Sigmoid colon (tissue), 4 donors: Measurements from ENCODE around the gene DDX27.

Source experiments
- EP300 ChIP-seq, 4 donors: sonication (generic); formaldehyde crosslinking; IDR thresholded peaks; one replicate each; pipeline ENCODE4 v1.6.1; 2017; ENCODE audit warnings: antibody characterized with exemption in 4 of 4
- POLR2A ChIP-seq, 2 donors: fragments of 450-650 bp; IDR thresholded peaks; one replicate each; pipeline ENCODE4 v1.6.1; 2016; ENCODE audit warnings: antibody characterized with exemption in 2 of 2, mild to moderate bottlenecking in 2 of 2, moderate library complexity in 2 of 2
- POLR2AphosphoS5 ChIP-seq, 4 donors: sonication (generic); formaldehyde crosslinking; IDR thresholded peaks; one replicate each; pipeline ENCODE4 v1.6.1; 2017; ENCODE audit warnings: antibody characterized with exemption in 4 of 4
- TF ChIP-seq, protein P1 (sequence below), 4 experiments: fragments of 450-650 bp in 3 of 4; fragments of 200-600 bp in 1 of 4; IDR thresholded peaks; one replicate each; pipeline ENCODE4 v1.5.1; 2016 to 2019; ENCODE audit warnings: antibody characterized with exemption in 4 of 4, mild to moderate bottlenecking in 3 of 4, moderate library complexity in 2 of 4

DNA sequence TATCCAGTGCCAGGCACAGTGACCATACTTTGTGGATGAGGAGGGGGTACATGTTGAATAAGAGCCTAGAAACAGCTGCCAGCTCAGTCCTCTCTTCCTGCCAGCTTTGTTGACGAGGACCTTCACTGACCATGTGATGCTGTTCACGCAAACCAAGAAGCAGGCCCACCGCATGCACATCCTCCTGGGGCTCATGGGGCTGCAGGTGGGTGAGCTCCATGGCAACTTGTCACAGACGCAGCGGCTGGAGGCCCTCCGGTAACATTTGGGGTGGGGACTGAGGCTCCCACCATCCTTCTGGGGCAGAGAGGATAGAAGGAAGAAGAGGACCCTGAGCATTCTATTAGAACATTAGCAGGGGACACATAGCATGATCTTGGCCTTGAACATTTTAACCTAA is 15.6 kb downstream of the DDX27 start:
- TF ChIP-seq, protein P1, sequence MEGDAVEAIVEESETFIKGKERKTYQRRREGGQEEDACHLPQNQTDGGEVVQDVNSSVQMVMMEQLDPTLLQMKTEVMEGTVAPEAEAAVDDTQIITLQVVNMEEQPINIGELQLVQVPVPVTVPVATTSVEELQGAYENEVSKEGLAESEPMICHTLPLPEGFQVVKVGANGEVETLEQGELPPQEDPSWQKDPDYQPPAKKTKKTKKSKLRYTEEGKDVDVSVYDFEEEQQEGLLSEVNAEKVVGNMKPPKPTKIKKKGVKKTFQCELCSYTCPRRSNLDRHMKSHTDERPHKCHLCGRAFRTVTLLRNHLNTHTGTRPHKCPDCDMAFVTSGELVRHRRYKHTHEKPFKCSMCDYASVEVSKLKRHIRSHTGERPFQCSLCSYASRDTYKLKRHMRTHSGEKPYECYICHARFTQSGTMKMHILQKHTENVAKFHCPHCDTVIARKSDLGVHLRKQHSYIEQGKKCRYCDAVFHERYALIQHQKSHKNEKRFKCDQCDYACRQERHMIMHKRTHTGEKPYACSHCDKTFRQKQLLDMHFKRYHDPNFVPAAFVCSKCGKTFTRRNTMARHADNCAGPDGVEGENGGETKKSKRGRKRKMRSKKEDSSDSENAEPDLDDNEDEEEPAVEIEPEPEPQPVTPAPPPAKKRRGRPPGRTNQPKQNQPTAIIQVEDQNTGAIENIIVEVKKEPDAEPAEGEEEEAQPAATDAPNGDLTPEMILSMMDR (IDR thresholded peaks at IDR 0.05), result no peak
- TF ChIP-seq POLR2A (IDR thresholded peaks at IDR 0.05) (no peak), POLR2AphosphoS5 (IDR thresholded peaks at IDR 0.05) (no peak), EP300 (IDR thresholded peaks at IDR 0.05) (no peak)
